Gastrocnemius medialis (tissue), 4 donors: ENCODE results near the gene HDAC3. TPM values are rescaled to one million over a fixed set of nuclear protein-coding genes. Genes with fewer than 3 reads are reported as not detected.

Experiments used
- ATAC-seq, 2 donors: fragments of 150-250 bp; one replicate each; pipeline ENCODE4 v1.9.1; 2016
- DNase-seq, 2 donors: peaks; one replicate each; pipeline ENCODE4 v3.0.0-alpha.2; 2019
- H3K27ac ChIP-seq, 4 donors: fragments of 200-600 bp; sonication (generic); 1 replicate in 1 of 4; 2 replicates in 3 of 4; pipeline ENCODE4 v1.5.1; 2016 to 2018; ENCODE audit warnings: mild to moderate bottlenecking in 2 of 4, moderate library complexity in 1 of 4
- H3K27me3 ChIP-seq, 3 donors: fragments of 200-600 bp; sonication (generic) in 2 of 3; 1 replicate in 1 of 3; 2 replicates in 2 of 3; pipeline versions ENCODE4 v1.5.1 to v1.6.0; 2016 to 2019; ENCODE audit warnings: mild to moderate bottlenecking in 1 of 3, moderate library complexity in 1 of 3
- H3K36me3 ChIP-seq, 2 donors: fragments of 200-600 bp; sonication (generic) in 1 of 2; one replicate each; pipeline ENCODE4 v1.5.1; 2017 to 2018
- H3K4me1 ChIP-seq, 2 donors: fragments of 200-600 bp; sonication (generic) in 1 of 2; one replicate each; pipeline ENCODE4 v1.5.1; 2016 to 2017; ENCODE audit warnings: mild to moderate bottlenecking in 2 of 2
- H3K4me3 ChIP-seq, 4 donors: fragments of 200-600 bp; sonication (generic) in 3 of 4; 1 replicate in 1 of 4; 2 replicates in 3 of 4; pipeline ENCODE4 v1.5.1; 2016 to 2019; ENCODE audit warnings: mild to moderate bottlenecking in 2 of 4
- H3K9me3 ChIP-seq, 3 donors: fragments of 200-600 bp; sonication (generic) in 2 of 3; 1 replicate in 1 of 3; 2 replicates in 2 of 3; pipeline ENCODE4 v1.5.1; 2016 to 2019
- CTCF ChIP-seq, 5 experiments: fragments of 450-650 bp in 3 of 5; fragments of 200-600 bp in 2 of 5; sonication (generic) in 2 of 5; IDR thresholded peaks in 4 of 5; conservative IDR thresholded peaks in 1 of 5; 1 replicate in 4 of 5; 2 replicates in 1 of 5; pipeline ENCODE4 v1.5.1; 2016 to 2019; ENCODE audit warnings: antibody characterized with exemption in 5 of 5, mild to moderate bottlenecking in 3 of 5, moderate library complexity in 3 of 5
- POLR2A ChIP-seq, 2 donors: fragments of 450-650 bp; IDR thresholded peaks; one replicate each; pipeline ENCODE4 v1.6.1; 2017; ENCODE audit warnings: antibody characterized with exemption in 2 of 2, mild to moderate bottlenecking in 2 of 2, moderate library complexity in 2 of 2
- in situ Hi-C, 4 donors: fragments of 200-750 bp; cut with MboI; loops; one replicate each; pipeline versions ENCODE4 v1.15.0 to v1.8.0; 2017; ENCODE audit warnings: low sequenced_read_pairs in 4 of 4
- intact Hi-C: fragments of 100-400 bp; cut with DNase I; formaldehyde crosslinking; loops from one replicate; pipeline ENCODE4 v1.15.1; 2023; ENCODE audit warnings: low total_unique reads
- total RNA-seq, 4 donors: library from RNA; depleted of rRNA; stranded (reverse); fragments of >200 nt; gene quantifications; one replicate each; pipeline versions ENCODE4 v1.1.0 to v1.2.3, GENCODE V29; 2016

The HDAC3 gene
- total RNA-seq, 4 donors from 2014 or later: 29.8 to 40.7 (median 35.7) TPM

- Histone ChIP-seq H3K4me1 (peaks cover 80 to 86% of the 10 kb centered on the region in 2 donors), H3K27me3 (no peaks in the 10 kb centered on the region), H3K4me3 (no peak overlapping the region), H3K36me3 (no peaks in the 10 kb centered on the region), H3K27ac (peak overlapping the region; percentile 89 to 94 (median 91)), H3K9me3 (no peaks in the 10 kb centered on the region)
- ATAC-seq: peak in 1 of 2 donors; percentile 35
- TF ChIP-seq CTCF (IDR thresholded peaks at IDR 0.05 in 4 of 5, conservative IDR thresholded peaks at IDR 0.05 in 1 of 5): no peak
- TF ChIP-seq POLR2A (IDR thresholded peaks at IDR 0.05): no peak
- no peak for DNase-seq
- intact Hi-C loops: no loop called here
- in situ Hi-C loops: no loop called here
Observed at GRCh38 chr5:141608557-141608956, 28.1 kb downstream of the HDAC3 start.

- peak overlapping the region; percentile 89 to 94 (median 91) for H3K27ac ChIP-seq
- no peak overlapping the region for H3K4me3 ChIP-seq
- no peaks in the 10 kb centered on the region for H3K36me3 ChIP-seq
- intact Hi-C loops (no loop called here), in situ Hi-C loops (no loop called here)
- peaks cover 80 to 86% of the 10 kb centered on the region in 2 donors for H3K4me1 ChIP-seq
- ATAC-seq: no peak
- DNase-seq: no peak
- H3K27me3 ChIP-seq: no peaks in the 10 kb centered on the region
- no peaks in the 10 kb centered on the region for H3K9me3 ChIP-seq
- TF ChIP-seq CTCF (IDR thresholded peaks at IDR 0.05 in 4 of 5, conservative IDR thresholded peaks at IDR 0.05 in 1 of 5) (no peak), POLR2A (IDR thresholded peaks at IDR 0.05) (no peak)
Observed at GRCh38 chr5:141608046-141608445, 28.6 kb downstream of the HDAC3 start.

GRCh38 chr5:141605523-141606277, 30.9 kb downstream of the HDAC3 start:
- DNase-seq (peak; percentile 23 to 42), ATAC-seq (peak in 1 of 2 donors; percentile 17)
- H3K4me1 ChIP-seq: peaks cover 85 to 92% of the 10 kb centered on the region in 2 donors
- H3K9me3 ChIP-seq: no peaks in the 10 kb centered on the region
- H3K36me3 ChIP-seq: no peaks in the 10 kb centered on the region
- H3K27ac ChIP-seq: peak overlapping the region; percentile 89 to 94 (median 91)
- no peaks in the 10 kb centered on the region for H3K27me3 ChIP-seq
- TF ChIP-seq POLR2A (IDR thresholded peaks at IDR 0.05): no peak
- no peak for TF ChIP-seq CTCF (IDR thresholded peaks at IDR 0.05 in 4 of 5, conservative IDR thresholded peaks at IDR 0.05 in 1 of 5)
- no peak overlapping the region for H3K4me3 ChIP-seq
- in situ Hi-C loops: no loop called here
- intact Hi-C loops: no loop called here

- Histone ChIP-seq H3K27ac (peak overlapping the region; percentile 89 to 94 (median 91)), H3K36me3 (no peaks in the 10 kb centered on the region), H3K9me3 (no peaks in the 10 kb centered on the region), H3K27me3 (no peaks in the 10 kb centered on the region), H3K4me3 (no peak overlapping the region), H3K4me1 (peaks cover 95 to 97% of the 10 kb centered on the region in 2 donors)
- DNase-seq (peak; percentile 84 to 91), ATAC-seq (peak; percentile 97)
- TF ChIP-seq CTCF (IDR thresholded peaks at IDR 0.05 in 4 of 5, conservative IDR thresholded peaks at IDR 0.05 in 1 of 5) (no peak), POLR2A (IDR thresholded peaks at IDR 0.05) (peak in 1 of 2 donors; percentile 7)
- in situ Hi-C loops: no loop called here
- intact Hi-C loops: loop anchor here (1.0 kb wide), 1 partner anchor 14 kb away; the partner anchor contains the start of gene DIAPH1
Observed at GRCh38 chr5:141603923-141604717, 32.5 kb downstream of the HDAC3 start.
